DOHH2 (cell line): Measurements from ENCODE around the gene LVRN.

ENCODE experiments used
- H3F3A ChIP-seq: fragments of 200-600 bp; sonication (generic), shearing (Covaris generic); 2 replicates; pipeline ENCODE4 v1.6.0; 2016; ENCODE audit warnings: antibody characterized with exemption, mild to moderate bottlenecking; ENCODE audit not compliant: control insufficient read depth, insufficient read depth
- H3K27ac ChIP-seq: fragments of 200-600 bp; sonication (generic); 2 replicates; pipeline ENCODE4 v1.5.1; 2014; ENCODE audit warnings: low read depth, mild to moderate bottlenecking, low read length, moderate library complexity
- H3K27me3 ChIP-seq: fragments of 200-600 bp; sonication (generic); 2 replicates; pipeline ENCODE4 v1.6.1; 2014; ENCODE audit warnings: mild to moderate bottlenecking, low read length, mixed read lengths; ENCODE audit not compliant: control insufficient read depth
- H3K36me3 ChIP-seq: fragments of 200-600 bp; sonication (generic); 2 replicates; pipeline ENCODE4 v1.6.1; 2014; ENCODE audit warnings: mild to moderate bottlenecking, low read length, moderate library complexity, mixed read lengths; ENCODE audit not compliant: control insufficient read depth
- H3K4me1 ChIP-seq: fragments of 200-600 bp; sonication (generic); 2 replicates; pipeline ENCODE4 v1.6.1; 2014; ENCODE audit warnings: mild to moderate bottlenecking, low read length, mixed read lengths; ENCODE audit not compliant: control insufficient read depth
- H3K4me2 ChIP-seq: fragments of 200-600 bp; sonication (generic); 2 replicates; pipeline ENCODE4 v1.6.0; 2014; ENCODE audit warnings: mild to moderate bottlenecking, low read length, moderate library complexity
- H3K4me3 ChIP-seq: fragments of 200-600 bp; sonication (generic); 2 replicates; pipeline ENCODE4 v1.5.1; 2014; ENCODE audit warnings: mild to moderate bottlenecking, low read length, mixed read lengths
- H3K79me2 ChIP-seq: fragments of 200-600 bp; sonication (generic); 2 replicates; pipeline ENCODE4 v1.6.1; 2014; ENCODE audit warnings: mild to moderate bottlenecking, low read length, mixed read lengths; ENCODE audit not compliant: control insufficient read depth
- H3K9me2 ChIP-seq: fragments of 200-600 bp; sonication (generic); replicated peaks from 2 replicates; pipeline ENCODE4 v1.6.1; 2014; ENCODE audit warnings: mild to moderate bottlenecking, low read length, mixed read lengths; ENCODE audit not compliant: control insufficient read depth
- H3K9me3 ChIP-seq: fragments of 200-600 bp; sonication (generic); 2 replicates; pipeline ENCODE4 v1.6.1; 2014; ENCODE audit warnings: antibody characterized with exemption, low read length, mixed read lengths; ENCODE audit not compliant: control insufficient read depth, insufficient read depth
- H4K20me1 ChIP-seq: fragments of 200-600 bp; sonication (generic); 2 replicates; pipeline ENCODE4 v1.6.0; 2014; ENCODE audit warnings: low read depth, mild to moderate bottlenecking, antibody characterized with exemption, low read length, moderate library complexity; ENCODE audit not compliant: control insufficient read depth, insufficient read depth
- CTCF ChIP-seq: fragments of 200-600 bp; sonication (generic); IDR thresholded peaks from one replicate; pipeline ENCODE4 v1.5.1; 2014; ENCODE audit warnings: antibody characterized with exemption, mild to moderate bottlenecking, low read depth, low read length; ENCODE audit not compliant: poor library complexity, severe bottlenecking
- EZH2phosphoT487 ChIP-seq: fragments of 200-600 bp; sonication (generic); IDR thresholded peaks from 2 replicates; pipeline ENCODE4 v1.6.1; 2017; ENCODE audit warnings: borderline replicate concordance, mild to moderate bottlenecking, antibody characterized with exemption, low read length, moderate library complexity, mixed read lengths

Gene LVRN

GRCh38 chr5:115936031-115936430 lies 26.2 kb upstream of the LVRN start:
- Histone ChIP-seq H3K36me3 (no peaks in the 10 kb centered on the region), H3K9me3 (no peaks in the 10 kb centered on the region), H3K9me2 (no peaks in the 10 kb centered on the region), H3K4me2 (no peak overlapping the region), H4K20me1 (no peaks in the 10 kb centered on the region), H3K27ac (no peak overlapping the region), H3K4me3 (no peak overlapping the region), H3K27me3 (no peaks in the 10 kb centered on the region), H3K79me2 (no peaks in the 10 kb centered on the region), H3K4me1 (peaks cover 3% of the 10 kb centered on the region), H3F3A (no peaks in the 10 kb centered on the region)
- no peak for TF ChIP-seq EZH2phosphoT487
- TF ChIP-seq CTCF, result no peak

GRCh38 chr5:115939059-115939458 lies 23.2 kb upstream of the LVRN start:
- Histone ChIP-seq H3K36me3 (no peaks in the 10 kb centered on the region), H4K20me1 (no peaks in the 10 kb centered on the region), H3K4me3 (no peak overlapping the region), H3K79me2 (no peaks in the 10 kb centered on the region), H3K9me2 (no peaks in the 10 kb centered on the region), H3K4me2 (no peak overlapping the region), H3K9me3 (no peaks in the 10 kb centered on the region), H3F3A (no peaks in the 10 kb centered on the region), H3K27me3 (no peaks in the 10 kb centered on the region), H3K27ac (no peak overlapping the region), H3K4me1 (peaks cover 3% of the 10 kb centered on the region)
- no peak for TF ChIP-seq CTCF
- no peak for TF ChIP-seq EZH2phosphoT487

GRCh38 chr5:115940080-115940810 lies 22.0 kb upstream of the LVRN start:
- Histone ChIP-seq H3K27ac (no peak overlapping the region), H3K9me2 (no peaks in the 10 kb centered on the region), H3K36me3 (no peaks in the 10 kb centered on the region), H3K4me1 (peaks cover 3% of the 10 kb centered on the region), H4K20me1 (no peaks in the 10 kb centered on the region), H3K9me3 (no peaks in the 10 kb centered on the region), H3F3A (no peaks in the 10 kb centered on the region), H3K27me3 (no peaks in the 10 kb centered on the region), H3K4me3 (no peak overlapping the region), H3K4me2 (no peak overlapping the region), H3K79me2 (no peaks in the 10 kb centered on the region)
- TF ChIP-seq CTCF, result no peak
- no peak for TF ChIP-seq EZH2phosphoT487
